CD4-positive, alpha-beta memory T cell (primary cell): ENCODE measurements around the gene CCDC110. TPM values are rescaled to one million over a fixed set of nuclear protein-coding genes. Genes with fewer than 3 reads are reported as not detected.

Experiments used
- CTCF ChIA-PET: fragments of 350-600 bp; sonication (Branson Sonifier 250); formaldehyde crosslinking; loops from one replicate; lab custom pipeline; 2021; ENCODE audit warnings: inconsistent platforms; ENCODE audit not compliant: partially characterized antibody; lab: Charles Lee
- POLR2A ChIA-PET: fragments of 350-600 bp; sonication (Branson Sonifier 250); formaldehyde crosslinking; loops from one replicate; lab custom pipeline; 2021; ENCODE audit not compliant: partially characterized antibody; lab: Charles Lee
- DNase-seq, 5 donors: peaks; one replicate each; pipeline versions ENCODE4 v3.0.0 to v3.0.0-alpha.2; 2020 to 2022; ENCODE audit warnings: mixed read lengths in 1 of 5
- H3K27ac ChIP-seq: one replicate; pipeline ENCODE4 v1.7.0; 2013; ENCODE audit warnings: low read depth, low read length
- H3K27me3 ChIP-seq: 2 replicates; pipeline ENCODE4 v1.7.0; 2013; ENCODE audit warnings: mild to moderate bottlenecking, low read length, moderate library complexity; ENCODE audit not compliant: insufficient read depth
- H3K36me3 ChIP-seq: 2 replicates; pipeline ENCODE4 v1.7.0; 2013; ENCODE audit warnings: mild to moderate bottlenecking, low read length, moderate library complexity; ENCODE audit not compliant: insufficient read depth
- H3K4me1 ChIP-seq: 2 replicates; pipeline ENCODE4 v1.7.0; 2013; ENCODE audit warnings: mild to moderate bottlenecking, low read length, moderate library complexity; ENCODE audit not compliant: insufficient read depth
- H3K4me3 ChIP-seq, 2 donors: one replicate each; pipeline ENCODE4 v1.7.0; 2013; ENCODE audit warnings: low read length in 2 of 2, mild to moderate bottlenecking in 1 of 2
- H3K9me3 ChIP-seq, 2 donors: one replicate each; pipeline ENCODE4 v1.7.0; 2013; ENCODE audit warnings: low read length in 2 of 2, control low read depth in 1 of 2; ENCODE audit not compliant: control insufficient read depth in 1 of 2
- H3K27ac Mint-ChIP-seq, 7 donors: one replicate each; pipeline ENCODE4 v1.8.0; 2020 to 2021; ENCODE audit warnings: mixed read lengths in 7 of 7, mild to moderate bottlenecking in 6 of 7, inconsistent platforms in 3 of 7, moderate library complexity in 3 of 7
- H3K27me3 Mint-ChIP-seq, 2 donors: one replicate each; pipeline ENCODE4 v1.8.0; 2020 to 2021; ENCODE audit warnings: mixed read lengths in 2 of 2
- H3K36me3 Mint-ChIP-seq, 2 donors: one replicate each; pipeline ENCODE4 v1.8.0; 2020 to 2021; ENCODE audit warnings: mixed read lengths in 2 of 2, inconsistent platforms in 1 of 2, mild to moderate bottlenecking in 1 of 2
- H3K4me1 Mint-ChIP-seq, 4 donors: one replicate each; pipeline ENCODE4 v1.8.0; 2020 to 2021; ENCODE audit warnings: mixed read lengths in 4 of 4, mild to moderate bottlenecking in 1 of 4
- H3K4me3 Mint-ChIP-seq, 8 donors: one replicate each; pipeline ENCODE4 v1.8.0; 2020 to 2021; ENCODE audit warnings: mixed read lengths in 8 of 8, mild to moderate bottlenecking in 7 of 8, moderate library complexity in 6 of 8, inconsistent platforms in 3 of 8
- H3K9me3 Mint-ChIP-seq, 8 donors: one replicate each; pipeline ENCODE4 v1.8.0; 2020 to 2021; ENCODE audit warnings: mixed read lengths in 8 of 8, mild to moderate bottlenecking in 5 of 8, inconsistent platforms in 3 of 8, moderate library complexity in 1 of 8
- intact Hi-C: fragments of 100-400 bp; cut with micrococcal nuclease; formaldehyde crosslinking; loops from one replicate; pipeline ENCODE4 v1.15.1; 2023
- polyA plus RNA-seq, 2 donors: library from polyadenylated mRNA; unstranded; fragments of 300-500 nt; fragmentation: Illumina TruSeq; gene quantifications; one replicate each; pipeline ENCODE4 v1.2.3, GENCODE V29; 2021
- total RNA-seq, 2 experiments: library from RNA; stranded (reverse); gene quantifications; one replicate each; pipeline ENCODE4 v1.2.3, GENCODE V29; 2021

CCDC110 gene
- total and polyA plus RNA-seq, 4 experiments from 2014 or later = 0.19 to 0.90 (median 0.24) TPM; not detected in 1

- Histone ChIP-seq H3K9me3 (no peaks in the 10 kb centered on the region), H3K4me3 (no peak overlapping the region), H3K27me3 (no peaks in the 10 kb centered on the region), H3K27ac (no peak overlapping the region), H3K36me3 (no peaks in the 10 kb centered on the region), H3K4me1 (no peaks in the 10 kb centered on the region)
- Mint-ChIP-seq H3K27ac (no peak overlapping the region), H3K4me3 (no peak overlapping the region), H3K9me3 (peaks cover 0 to 10% (median 7%) of the 10 kb centered on the region in 8 donors), H3K27me3 (peaks cover 16 to 19% of the 10 kb centered on the region in 2 donors), H3K36me3 (peaks cover 0 to 5% of the 10 kb centered on the region in 2 donors), H3K4me1 (no peaks in the 10 kb centered on the region)
- intact Hi-C loops = no loop called here
- no peak for DNase-seq
- ChIA-PET POLR2A (no interaction called here), CTCF (no interaction called here)
Measured at GRCh38 chr4:185502386-185502785, 30.9 kb upstream of the CCDC110 start.

GRCh38 chr4:185500576-185500975 lies 29.0 kb upstream of the CCDC110 start:
- intact Hi-C loops = no loop called here
- Histone ChIP-seq H3K9me3 (no peaks in the 10 kb centered on the region), H3K27me3 (no peaks in the 10 kb centered on the region), H3K36me3 (no peaks in the 10 kb centered on the region), H3K4me3 (no peak overlapping the region), H3K4me1 (no peaks in the 10 kb centered on the region), H3K27ac (no peak overlapping the region)
- no peak overlapping the region for H3K27ac Mint-ChIP-seq
- H3K4me3 Mint-ChIP-seq = no peak overlapping the region
- ChIA-PET CTCF (no interaction called here), POLR2A (no interaction called here)
- H3K27me3 Mint-ChIP-seq = peaks cover 10 to 19% of the 10 kb centered on the region in 2 donors
- no peaks in the 10 kb centered on the region for H3K4me1 Mint-ChIP-seq
- no peak for DNase-seq
- peaks cover 0 to 10% (median 7%) of the 10 kb centered on the region in 8 donors for H3K9me3 Mint-ChIP-seq
- H3K36me3 Mint-ChIP-seq = peaks cover 0 to 5% of the 10 kb centered on the region in 2 donors

- CTCF ChIA-PET = no interaction called here
- H3K9me3 Mint-ChIP-seq = peaks cover 0 to 10% (median 7%) of the 10 kb centered on the region in 8 donors
Measured at GRCh38 chr4:185500035-185500434, 28.5 kb upstream of the CCDC110 start.

GRCh38 chr4:185488650-185489049 lies 17.1 kb upstream of the CCDC110 start:
- Histone ChIP-seq H3K36me3 (no peaks in the 10 kb centered on the region), H3K4me3 (no peak overlapping the region), H3K27me3 (no peaks in the 10 kb centered on the region), H3K4me1 (no peaks in the 10 kb centered on the region), H3K27ac (no peak overlapping the region), H3K9me3 (no peaks in the 10 kb centered on the region)
- H3K36me3 Mint-ChIP-seq = peaks cover 0 to 1% of the 10 kb centered on the region in 2 donors
- peaks cover 0 to 2% (median 0%) of the 10 kb centered on the region in 4 donors for H3K4me1 Mint-ChIP-seq
- no peak for DNase-seq
- no peak overlapping the region for H3K4me3 Mint-ChIP-seq
- no peak overlapping the region for H3K27ac Mint-ChIP-seq
- ChIA-PET POLR2A (no interaction called here), CTCF (no interaction called here)
- peaks cover 0 to 38% (median 25%) of the 10 kb centered on the region in 8 donors for H3K9me3 Mint-ChIP-seq
- H3K27me3 Mint-ChIP-seq = peaks cover 19 to 27% of the 10 kb centered on the region in 2 donors
- intact Hi-C loops = no loop called here

More at GRCh38 chr4:185500035-185500434, 28.5 kb upstream of the CCDC110 start:
- no peak for DNase-seq
- POLR2A ChIA-PET = no interaction called here
- peaks cover 10 to 19% of the 10 kb centered on the region in 2 donors for H3K27me3 Mint-ChIP-seq
- no peak overlapping the region for H3K4me3 Mint-ChIP-seq
- no peaks in the 10 kb centered on the region for H3K9me3 ChIP-seq
- no peak overlapping the region for H3K27ac Mint-ChIP-seq
- H3K27me3 ChIP-seq = no peaks in the 10 kb centered on the region
- no peak overlapping the region for H3K4me3 ChIP-seq
- intact Hi-C loops = no loop called here
- H3K27ac ChIP-seq = no peak overlapping the region
- no peaks in the 10 kb centered on the region for H3K4me1 Mint-ChIP-seq
- peaks cover 0 to 5% of the 10 kb centered on the region in 2 donors for H3K36me3 Mint-ChIP-seq
- no peaks in the 10 kb centered on the region for H3K36me3 ChIP-seq
- H3K4me1 ChIP-seq = no peaks in the 10 kb centered on the region

GRCh38 chr4:185481401-185481800 lies 9.9 kb upstream of the CCDC110 start:
- H3K27me3 Mint-ChIP-seq = peaks cover 25 to 28% of the 10 kb centered on the region in 2 donors

GRCh38 chr4:185480016-185480732 lies 8.6 kb upstream of the CCDC110 start:
- CTCF ChIA-PET = interaction anchor here (0.7 kb wide), 1 partner anchor 13 kb away, joined by 3 read pairs; no protein-coding TSS in a partner anchor
- H3K27me3 ChIP-seq = peaks cover 5% of the 10 kb centered on the region
- peaks cover 0 to 2% (median 0%) of the 10 kb centered on the region in 8 donors for H3K9me3 Mint-ChIP-seq
- no peak overlapping the region for H3K27ac Mint-ChIP-seq
- H3K36me3 ChIP-seq = no peaks in the 10 kb centered on the region
- intact Hi-C loops = no loop called here
- H3K4me1 Mint-ChIP-seq = no peaks in the 10 kb centered on the region
- H3K4me1 ChIP-seq = no peaks in the 10 kb centered on the region
- H3K36me3 Mint-ChIP-seq = no peaks in the 10 kb centered on the region
- no peak overlapping the region for H3K4me3 ChIP-seq
- DNase-seq = no peak
- H3K9me3 ChIP-seq = no peaks in the 10 kb centered on the region
- H3K27me3 Mint-ChIP-seq = peaks cover 23 to 26% of the 10 kb centered on the region in 2 donors
- POLR2A ChIA-PET = no interaction called here
- no peak overlapping the region for H3K4me3 Mint-ChIP-seq
- H3K27ac ChIP-seq = no peak overlapping the region

More at GRCh38 chr4:185481401-185481800, 9.9 kb upstream of the CCDC110 start:
- Histone ChIP-seq H3K9me3 (no peaks in the 10 kb centered on the region), H3K27ac (no peak overlapping the region), H3K36me3 (no peaks in the 10 kb centered on the region), H3K4me1 (no peaks in the 10 kb centered on the region), H3K4me3 (no peak overlapping the region), H3K27me3 (peaks cover 5% of the 10 kb centered on the region)
- H3K9me3 Mint-ChIP-seq = peaks cover 0 to 5% (median 0%) of the 10 kb centered on the region in 8 donors
- H3K4me1 Mint-ChIP-seq = no peaks in the 10 kb centered on the region
- ChIA-PET POLR2A (no interaction called here), CTCF (no interaction called here)
- no peak overlapping the region for H3K4me3 Mint-ChIP-seq
- DNase-seq = no peak
- no peaks in the 10 kb centered on the region for H3K36me3 Mint-ChIP-seq
- no peak overlapping the region for H3K27ac Mint-ChIP-seq
- intact Hi-C loops = no loop called here

GRCh38 chr4:185479507-185479971 lies 8.0 kb upstream of the CCDC110 start:
- Mint-ChIP-seq H3K9me3 (peaks cover 0 to 2% (median 0%) of the 10 kb centered on the region in 8 donors), H3K4me3 (no peak overlapping the region), H3K36me3 (no peaks in the 10 kb centered on the region), H3K4me1 (no peaks in the 10 kb centered on the region), H3K27me3 (peaks cover 25 to 26% of the 10 kb centered on the region in 2 donors), H3K27ac (no peak overlapping the region)
- ChIA-PET POLR2A (no interaction called here), CTCF (no interaction called here)
- peaks cover 5% of the 10 kb centered on the region for H3K27me3 ChIP-seq
- intact Hi-C loops = loop anchor here (10.0 kb wide), 1 partner anchor 745 kb away; the partner anchor contains the start of gene CENPU
- H3K4me1 ChIP-seq = no peaks in the 10 kb centered on the region
- no peak overlapping the region for H3K27ac ChIP-seq
- H3K4me3 ChIP-seq = no peak overlapping the region
- H3K9me3 ChIP-seq = no peaks in the 10 kb centered on the region
- H3K36me3 ChIP-seq = no peaks in the 10 kb centered on the region
- DNase-seq = no peak
